Retinal pigment epithelial cell (primary cell): ENCODE data around the gene FCF1.

ENCODE experiments used
- DNase-seq: peaks from one replicate; pipeline ENCODE4 v3.0.0-alpha.2; 2010; ENCODE audit warnings: low read depth
- H3K4me3 ChIP-seq: 2 replicates; pipeline ENCODE4 v1.5.1; 2011; ENCODE audit warnings: mild to moderate bottlenecking, low read length, control low read depth, moderate library complexity
- CTCF ChIP-seq: conservative IDR thresholded peaks from 2 replicates; pipeline ENCODE4 v1.5.1; 2011; ENCODE audit warnings: low read depth, low read length, control low read depth, inconsistent platforms

The FCF1 gene

GRCh38 chr14:74786796-74787315 is 73.9 kb downstream of the FCF1 start:
- no peak for DNase-seq
- TF ChIP-seq CTCF: no peak
- no peak overlapping the region for H3K4me3 ChIP-seq
